B cell (primary cell): ENCODE results near the gene ROR2. TPM values are rescaled to one million over a fixed set of nuclear protein-coding genes. Genes with fewer than 3 reads are reported as not detected.

Experiments
- ATAC-seq: fragments of 200-7000 bp; cut with Tn5 transposase; one replicate; pipeline ENCODE4 v1.10.0; 2021; ENCODE audit warnings: low read depth, mild to moderate bottlenecking, moderate number of reproducible peaks, moderate library complexity
- CTCF ChIA-PET: fragments of 350-600 bp; sonication (Branson Sonifier 250); formaldehyde crosslinking; loops from one replicate; lab custom pipeline; 2021; ENCODE audit warnings: antibody characterized with exemption, inconsistent platforms; lab: Charles Lee
- POLR2A ChIA-PET: fragments of 350-600 bp; sonication (Branson Sonifier 250); formaldehyde crosslinking; loops from one replicate; lab custom pipeline; 2021; ENCODE audit warnings: antibody characterized with exemption; lab: Charles Lee
- DNase-seq: peaks from one replicate; pipeline ENCODE4 v3.0.0; 2013
- H2AFZ ChIP-seq: 2 replicates; pipeline ENCODE4 v1.6.1; 2012; ENCODE audit warnings: mild to moderate bottlenecking, low read depth, low read length; ENCODE audit not compliant: insufficient read depth, poor library complexity, severe bottlenecking
- H3K27ac ChIP-seq, 2 donors: 1 replicate in 1 of 2; 2 replicates in 1 of 2; pipeline ENCODE4 v1.5.1; 2012 to 2013; ENCODE audit warnings: low read length in 2 of 2, mild to moderate bottlenecking in 2 of 2, moderate library complexity in 1 of 2
- H3K27me3 ChIP-seq, 4 experiments: fragments of 200-600 bp in 1 of 4; sonication (generic) in 1 of 4; replicated peaks in 1 of 4; 1 replicate in 2 of 4; 2 replicates in 2 of 4; pipeline versions ENCODE4 v1.6.1 to v1.7.0; 2013 to 2016; ENCODE audit warnings: low read length in 3 of 4, mild to moderate bottlenecking in 2 of 4, mixed read lengths in 1 of 4, moderate library complexity in 1 of 4; ENCODE audit not compliant: insufficient read depth in 4 of 4, control insufficient read depth in 3 of 4; ENCODE audit errors: control extremely low read depth in 1 of 4
- H3K36me3 ChIP-seq, 2 experiments: replicated peaks in 1 of 2; 1 replicate in 1 of 2; 2 replicates in 1 of 2; pipeline versions ENCODE4 v1.6.1 to v1.7.1; 2013; ENCODE audit warnings: low read length in 1 of 2; ENCODE audit not compliant: insufficient read depth in 2 of 2, control insufficient read depth in 1 of 2; ENCODE audit errors: control extremely low read depth in 1 of 2, extremely low read depth in 1 of 2
- H3K4me1 ChIP-seq, 2 donors: fragments of 200-600 bp in 1 of 2; sonication (generic) in 1 of 2; 1 replicate in 1 of 2; 2 replicates in 1 of 2; pipeline versions ENCODE4 v1.5.1 to v1.6.1; 2013 to 2017; ENCODE audit warnings: low read length in 2 of 2; ENCODE audit not compliant: control insufficient read depth in 2 of 2, insufficient read depth in 2 of 2
- H3K4me2 ChIP-seq: replicated peaks from 2 replicates; pipeline ENCODE3; 2012; ENCODE audit warnings: mild to moderate bottlenecking, low read depth, low read length; ENCODE audit not compliant: poor library complexity, severe bottlenecking
- H3K4me3 ChIP-seq, 5 experiments: fragments of 200-600 bp in 1 of 5; sonication (generic) in 1 of 5; 1 replicate in 3 of 5; 2 replicates in 2 of 5; pipeline versions ENCODE4 v1.5.1 to v1.7.0; 2011 to 2016; ENCODE audit warnings: low read length in 4 of 5, mild to moderate bottlenecking in 4 of 5, low read depth in 2 of 5, control low read depth in 1 of 5, moderate library complexity in 1 of 5; ENCODE audit not compliant: insufficient read depth in 1 of 5; ENCODE audit errors: control extremely low read depth in 1 of 5, extremely low read depth in 1 of 5
- H3K79me2 ChIP-seq: fragments of 200-600 bp; sonication (generic); one replicate; pipeline ENCODE4 v1.6.0; 2016; ENCODE audit warnings: low read length; ENCODE audit not compliant: control insufficient read depth, insufficient read depth
- H3K9ac ChIP-seq: fragments of 200-600 bp; sonication (generic); 2 replicates; pipeline ENCODE4 v1.6.1; 2017; ENCODE audit warnings: mild to moderate bottlenecking, low read length, moderate library complexity
- H3K9me3 ChIP-seq, 3 donors: one replicate each; pipeline versions ENCODE4 v1.6.1 to v1.7.1; 2013; ENCODE audit warnings: low read length in 2 of 3; ENCODE audit not compliant: control insufficient read depth in 2 of 3, insufficient read depth in 1 of 3; ENCODE audit errors: control extremely low read depth in 1 of 3
- H4K20me1 ChIP-seq: 2 replicates; pipeline ENCODE4 v1.6.0; 2012; ENCODE audit warnings: mild to moderate bottlenecking, low read length; ENCODE audit not compliant: insufficient read depth, control insufficient read depth, poor library complexity, severe bottlenecking
- H3K27ac Mint-ChIP-seq: one replicate; pipeline ENCODE4 v1.8.0; 2021; ENCODE audit warnings: mixed read lengths
- H3K27me3 Mint-ChIP-seq: one replicate; pipeline ENCODE4 v1.8.0; 2021; ENCODE audit warnings: mixed read lengths
- H3K4me1 Mint-ChIP-seq: one replicate; pipeline ENCODE4 v1.8.0; 2021; ENCODE audit warnings: mixed read lengths
- H3K4me3 Mint-ChIP-seq: one replicate; pipeline ENCODE4 v1.8.0; 2021; ENCODE audit warnings: mixed read lengths
- H3K9me3 Mint-ChIP-seq: one replicate; pipeline ENCODE4 v1.8.0; 2022; ENCODE audit warnings: mixed read lengths; ENCODE audit not compliant: insufficient read depth
- CTCF ChIP-seq: fragments of 200-600 bp; IDR thresholded peaks from one replicate; pipeline ENCODE4 v1.8.0; 2022; ENCODE audit warnings: antibody characterized with exemption, mild to moderate bottlenecking
- EZH2 ChIP-seq: IDR thresholded peaks from 2 replicates; pipeline ENCODE4 v1.6.1; 2012; ENCODE audit warnings: borderline replicate concordance, low read depth, mild to moderate bottlenecking, moderate library complexity, low read length; ENCODE audit not compliant: insufficient read depth, poor library complexity, severe bottlenecking
- WGBS: methylation state at CpG from one replicate; pipeline ENCODE4 v1.1.5; 2013; ENCODE audit warnings: missing lambda C conversion rate; ENCODE audit not compliant: insufficient coverage; 5-methylcytosine and 5-hydroxymethylcytosine counted together
- intact Hi-C: fragments of 100-400 bp; cut with micrococcal nuclease; formaldehyde crosslinking; loops from one replicate; pipeline ENCODE4 v1.10.0; 2022
- polyA plus RNA-seq: library from polyadenylated mRNA; depleted of rRNA; stranded (reverse); fragments of >200 nt; gene quantifications from 2 replicates; pipeline ENCODE4 v1.2.3, GENCODE V29; 2012
- total RNA-seq, 2 donors: library from RNA; stranded (reverse); fragments of 120-200 nt in 1 of 2; gene quantifications; 1 replicate in 1 of 2; 2 replicates in 1 of 2; pipeline versions ENCODE4 v1.2.3 to v1.2.4, GENCODE V29; 2013 to 2022

ROR2 gene
- total and polyA plus RNA-seq, 2 donors (not counting 1 experiment from before 2014, with no cell fraction given) = 0.21 to 0.49 TPM

- Histone ChIP-seq H3K4me3 (no peak overlapping the region), H3K79me2 (no peaks in the 10 kb centered on the region), H3K27ac (no peak overlapping the region), H3K27me3 (no peaks in the 10 kb centered on the region), H4K20me1 (no peaks in the 10 kb centered on the region), H3K4me2 (no peak overlapping the region), H3K4me1 (peaks cover 0 to 6% of the 10 kb centered on the region in 2 donors), H3K9ac (no peak overlapping the region), H3K36me3 (no peaks in the 10 kb centered on the region), H3K9me3 (no peaks in the 10 kb centered on the region), H2AFZ (no peak overlapping the region)
- ATAC-seq = no peak
- H3K9me3 Mint-ChIP-seq = no peaks in the 10 kb centered on the region
- H3K4me3 Mint-ChIP-seq = no peak overlapping the region
- WGBS = 97% methylated on average over 21 of the region's 25 CpGs
- intact Hi-C loops = no loop called here
- H3K27me3 Mint-ChIP-seq = peaks cover 13% of the 10 kb centered on the region
- POLR2A ChIA-PET = no interaction called here
- H3K27ac Mint-ChIP-seq = no peak overlapping the region
- CTCF ChIA-PET = no interaction called here
- no peak for DNase-seq
- H3K4me1 Mint-ChIP-seq = peaks cover 14% of the 10 kb centered on the region
- TF ChIP-seq EZH2 = no peak
- TF ChIP-seq CTCF = no peak
Measured at GRCh38 chr9:91833096-91833877, 116.7 kb downstream of the ROR2 start.

DNA sequence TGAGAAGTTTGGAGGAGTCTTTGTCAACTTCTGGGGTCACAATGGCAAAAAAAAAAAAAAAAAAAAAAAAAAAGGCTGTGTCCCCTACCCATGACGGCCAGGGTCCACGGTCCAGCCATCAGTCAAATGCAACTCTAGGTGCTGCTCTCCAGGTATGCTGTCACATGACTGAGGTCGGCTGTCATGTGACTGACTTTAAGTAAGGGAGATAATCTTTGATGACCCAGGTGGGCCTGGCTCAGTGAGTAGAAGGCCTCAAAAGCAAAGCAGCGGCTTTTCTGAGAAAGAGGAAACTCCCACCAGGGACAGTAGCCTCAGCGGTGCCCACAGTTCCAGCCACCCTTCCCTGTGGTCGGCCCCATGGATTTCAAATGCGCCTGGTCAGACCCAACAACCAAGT is 117.7 kb downstream of the ROR2 start:
- no peak overlapping the region for H3K27ac Mint-ChIP-seq
- TF ChIP-seq EZH2 (no peak), CTCF (no peak)
- Histone ChIP-seq H3K4me3 (no peak overlapping the region), H3K79me2 (no peaks in the 10 kb centered on the region), H3K4me1 (peaks cover 0 to 4% of the 10 kb centered on the region in 2 donors), H4K20me1 (no peaks in the 10 kb centered on the region), H3K9ac (no peak overlapping the region), H3K27me3 (no peaks in the 10 kb centered on the region), H3K36me3 (no peaks in the 10 kb centered on the region), H3K9me3 (no peaks in the 10 kb centered on the region), H3K27ac (no peak overlapping the region), H3K4me2 (no peak overlapping the region), H2AFZ (no peak overlapping the region)
- peaks cover 6% of the 10 kb centered on the region for H3K4me1 Mint-ChIP-seq
- no peak overlapping the region for H3K4me3 Mint-ChIP-seq
- CTCF ChIA-PET = no interaction called here
- no peaks in the 10 kb centered on the region for H3K9me3 Mint-ChIP-seq
- H3K27me3 Mint-ChIP-seq = peaks cover 15% of the 10 kb centered on the region
- 84% methylated on average over 7 of the region's 7 CpGs for WGBS
- POLR2A ChIA-PET = no interaction called here
- intact Hi-C loops = no loop called here
- DNase-seq = no peak
- no peak for ATAC-seq
